Stimulated activated CD4-positive, alpha-beta T cell treated with anti-CD3 and anti-CD28 coated beads, Interleukin-12 subunit alpha, Interleukin-12 subunit beta, amount 100 ng/mL, for 4 hours (primary cell): ENCODE data around the gene COL6A1.

Source experiments
- DNase-seq: peaks from one replicate; pipeline ENCODE4 v3.0.0-alpha.2; 2020

The COL6A1 gene

DNA sequence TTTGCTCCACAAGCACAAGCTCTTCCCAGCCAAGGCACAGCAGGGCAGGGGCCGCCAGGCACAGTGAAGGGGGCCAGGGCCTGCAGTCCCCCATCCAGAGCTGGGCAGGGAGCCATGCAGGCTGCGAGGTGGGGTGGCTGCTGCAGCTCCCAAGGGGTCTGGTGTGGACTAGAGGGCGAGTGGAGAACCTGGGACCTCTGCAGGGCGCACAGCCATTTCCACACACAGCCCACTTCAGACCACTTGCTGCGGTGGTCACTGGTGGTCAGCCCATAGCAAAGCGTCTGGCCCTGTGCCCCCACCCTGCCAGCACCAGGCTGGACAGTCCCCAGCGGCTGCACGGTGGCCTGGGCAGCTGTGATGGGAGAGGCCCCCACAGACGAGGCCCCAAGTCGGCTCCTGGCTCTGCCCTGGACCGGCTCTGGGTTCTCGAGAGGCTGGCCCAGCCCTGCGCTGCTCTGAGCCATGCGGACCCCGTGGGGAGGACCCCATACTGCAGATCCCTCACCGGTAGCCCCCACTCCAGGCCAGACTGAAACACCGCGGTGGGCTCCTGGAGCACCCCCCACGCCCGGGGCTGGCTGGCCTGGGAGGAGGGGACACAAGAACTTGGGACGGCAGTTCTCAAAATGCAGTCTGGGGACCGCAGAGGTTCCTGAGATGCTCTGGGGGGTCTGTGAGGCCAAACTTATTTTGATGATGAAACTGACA, 69.3 kb downstream of the COL6A1 start:
- DNase-seq: no peak

- DNase-seq: no peak
Observed at GRCh38 chr21:46051379-46051770, 69.8 kb downstream of the COL6A1 start.

- DNase-seq: no peak
Observed at GRCh38 chr21:46051821-46052675, 70.5 kb downstream of the COL6A1 start.

GRCh38 chr21:46052703-46053651, 71.4 kb downstream of the COL6A1 start:
- DNase-seq: peak; percentile 26

GRCh38 chr21:46054031-46054430, 72.5 kb downstream of the COL6A1 start:
- DNase-seq: no peak

GRCh38 chr21:46054451-46054881, 72.9 kb downstream of the COL6A1 start:
- DNase-seq: no peak
